ENCODE results near the gene PON3.

DNA sequence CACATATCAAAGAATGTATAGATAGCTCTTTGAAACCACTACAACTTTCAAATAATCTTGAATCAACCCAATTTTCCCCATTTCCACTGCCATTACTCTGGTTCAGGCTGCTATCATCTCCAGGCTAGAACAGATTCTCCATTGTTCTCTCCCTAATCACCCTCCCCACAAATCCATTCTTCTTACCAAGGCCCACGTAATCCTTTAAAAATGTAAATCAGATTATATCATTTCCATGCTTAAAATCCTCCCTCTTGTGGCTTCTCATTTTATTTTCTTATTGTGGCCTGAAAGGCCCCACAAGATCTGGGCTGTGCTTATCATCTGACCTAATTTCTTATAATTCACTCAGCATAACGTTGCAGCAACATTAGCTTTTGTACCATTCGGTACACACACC, 68.8 kb downstream of the PON3 start:
- no peak for TF ChIP-seq EZH2phosphoT487 (IDR thresholded peaks at IDR 0.05; ENCODE audit: low read depth, severe bottlenecking, unreplicated experiment)
- TF ChIP-seq, protein P1, sequence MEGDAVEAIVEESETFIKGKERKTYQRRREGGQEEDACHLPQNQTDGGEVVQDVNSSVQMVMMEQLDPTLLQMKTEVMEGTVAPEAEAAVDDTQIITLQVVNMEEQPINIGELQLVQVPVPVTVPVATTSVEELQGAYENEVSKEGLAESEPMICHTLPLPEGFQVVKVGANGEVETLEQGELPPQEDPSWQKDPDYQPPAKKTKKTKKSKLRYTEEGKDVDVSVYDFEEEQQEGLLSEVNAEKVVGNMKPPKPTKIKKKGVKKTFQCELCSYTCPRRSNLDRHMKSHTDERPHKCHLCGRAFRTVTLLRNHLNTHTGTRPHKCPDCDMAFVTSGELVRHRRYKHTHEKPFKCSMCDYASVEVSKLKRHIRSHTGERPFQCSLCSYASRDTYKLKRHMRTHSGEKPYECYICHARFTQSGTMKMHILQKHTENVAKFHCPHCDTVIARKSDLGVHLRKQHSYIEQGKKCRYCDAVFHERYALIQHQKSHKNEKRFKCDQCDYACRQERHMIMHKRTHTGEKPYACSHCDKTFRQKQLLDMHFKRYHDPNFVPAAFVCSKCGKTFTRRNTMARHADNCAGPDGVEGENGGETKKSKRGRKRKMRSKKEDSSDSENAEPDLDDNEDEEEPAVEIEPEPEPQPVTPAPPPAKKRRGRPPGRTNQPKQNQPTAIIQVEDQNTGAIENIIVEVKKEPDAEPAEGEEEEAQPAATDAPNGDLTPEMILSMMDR (IDR thresholded peaks at IDR 0.05; ENCODE audit: poor library complexity), result no peak
